HG02970 (cell line): ENCODE measurements around the gene ARL6IP4.

Source experiments
- ATAC-seq: cut with Tn5 transposase; IDR thresholded peaks from one replicate; pipeline ENCODE4 v1.9.1; 2021; ENCODE audit warnings: mild to moderate bottlenecking, moderate library complexity, moderate number of reproducible peaks; ENCODE audit not compliant: unreplicated experiment, low FRiP score

Gene ARL6IP4

DNA sequence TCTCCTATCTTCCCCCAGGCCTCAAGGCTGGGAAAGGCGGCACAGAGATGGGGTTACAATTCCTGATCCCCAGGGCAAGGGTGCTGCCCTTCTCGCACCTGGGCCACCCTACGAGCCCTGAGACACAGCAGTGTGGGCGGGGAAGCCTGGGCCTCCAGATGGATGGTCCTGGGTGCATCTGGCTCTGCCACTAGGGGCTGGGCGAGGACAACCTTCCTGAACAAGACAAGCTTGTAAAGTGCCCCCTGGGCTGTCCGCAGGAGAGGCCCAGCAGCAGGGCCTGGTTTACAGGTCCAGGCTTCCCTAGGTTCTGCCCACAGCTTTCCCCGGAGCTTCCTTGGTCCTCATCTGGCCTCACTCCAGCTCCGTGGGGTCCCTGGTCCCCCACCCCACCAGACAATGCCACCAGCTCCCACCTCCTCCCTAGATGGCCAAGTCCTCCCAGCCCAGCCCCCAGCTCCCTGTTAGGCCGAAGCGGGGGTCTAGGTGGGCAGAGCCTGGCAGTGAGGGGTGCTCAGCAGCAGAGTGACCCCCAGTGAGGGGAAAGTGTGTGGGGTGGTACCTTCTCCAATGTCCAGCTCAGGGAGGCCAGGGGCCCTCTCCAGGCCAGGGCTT, 8.9 kb downstream of the ARL6IP4 start:
- ATAC-seq = no peak

DNA sequence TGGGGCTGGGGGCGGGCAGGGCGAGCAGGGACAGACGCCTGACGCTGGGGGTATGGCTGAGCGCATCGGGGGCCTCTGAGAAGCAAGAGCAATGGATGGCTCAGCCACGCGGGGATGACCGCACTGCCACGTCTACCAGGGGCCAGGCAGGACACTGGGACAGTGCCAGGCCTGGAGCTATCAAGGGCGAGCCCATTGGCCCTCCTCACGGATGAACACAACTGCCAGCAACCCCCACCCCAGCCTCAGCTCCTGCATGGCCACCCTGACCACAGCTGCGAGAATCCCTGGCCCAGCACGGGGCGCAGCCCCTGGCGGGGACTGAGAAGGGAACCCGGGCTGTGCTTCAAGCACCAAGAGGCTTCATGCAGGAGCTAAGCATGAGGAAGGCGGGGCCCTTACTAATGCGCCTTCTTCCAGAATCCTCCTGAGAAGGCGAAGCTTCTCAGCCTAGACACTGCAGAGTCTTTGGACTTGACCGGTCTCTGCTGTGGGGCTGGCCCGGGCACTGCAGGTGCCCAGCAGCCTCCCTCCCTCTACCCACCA, 9.5 kb downstream of the ARL6IP4 start:
- ATAC-seq = no peak

DNA sequence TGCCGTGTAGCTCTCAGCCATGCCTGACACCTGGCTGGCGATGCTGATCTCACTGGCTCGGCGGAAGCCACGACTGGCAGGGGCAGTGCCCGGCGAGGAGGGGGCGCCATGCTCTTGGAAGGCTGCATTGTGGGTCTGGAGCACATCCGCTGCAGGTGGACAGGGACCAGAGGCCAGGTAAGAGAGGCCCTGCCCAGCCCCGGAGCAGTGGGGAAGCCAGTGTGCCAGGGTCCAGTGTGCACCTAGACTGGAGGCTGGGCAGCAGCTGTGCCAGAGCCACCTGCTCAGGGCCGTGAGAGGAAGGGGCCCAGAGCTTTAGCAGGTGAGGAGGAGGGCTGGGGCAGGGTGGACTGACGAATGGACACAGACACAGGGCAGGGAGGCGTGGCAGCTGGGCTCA, 10.1 kb downstream of the ARL6IP4 start:
- no peak for ATAC-seq

DNA sequence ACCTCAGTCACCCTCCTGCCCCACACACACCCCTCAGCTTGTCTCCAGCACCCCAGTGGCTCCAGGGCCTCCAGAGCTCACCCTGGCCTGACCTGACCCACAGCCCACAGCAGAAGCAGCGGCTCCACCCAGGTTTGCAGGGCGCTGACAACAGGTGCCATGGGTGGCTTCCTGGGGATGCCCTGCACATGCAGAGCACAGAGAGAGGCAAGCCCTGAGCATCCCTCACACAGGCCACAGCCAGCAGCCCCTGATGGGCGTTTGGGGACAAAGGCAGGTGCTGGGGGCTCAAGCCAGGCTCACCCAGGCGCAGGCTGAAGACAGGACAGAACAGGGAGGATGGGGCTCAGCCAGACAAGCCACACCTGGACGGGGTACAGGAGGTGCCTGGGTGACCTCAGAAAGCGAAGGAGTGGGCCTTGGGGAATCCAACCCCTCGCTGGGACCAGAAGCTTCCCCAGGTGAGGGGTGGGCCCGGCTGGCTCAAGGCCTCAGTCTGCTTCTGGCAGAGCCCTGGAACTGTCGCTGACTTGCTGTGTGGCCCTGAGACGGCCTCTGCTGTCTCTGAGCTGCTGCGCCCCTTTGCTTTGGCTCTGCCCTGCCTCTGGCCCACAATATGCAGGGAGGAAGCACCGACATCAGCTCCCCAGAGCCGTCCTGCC, 10.6 kb downstream of the ARL6IP4 start:
- no peak for ATAC-seq

DNA sequence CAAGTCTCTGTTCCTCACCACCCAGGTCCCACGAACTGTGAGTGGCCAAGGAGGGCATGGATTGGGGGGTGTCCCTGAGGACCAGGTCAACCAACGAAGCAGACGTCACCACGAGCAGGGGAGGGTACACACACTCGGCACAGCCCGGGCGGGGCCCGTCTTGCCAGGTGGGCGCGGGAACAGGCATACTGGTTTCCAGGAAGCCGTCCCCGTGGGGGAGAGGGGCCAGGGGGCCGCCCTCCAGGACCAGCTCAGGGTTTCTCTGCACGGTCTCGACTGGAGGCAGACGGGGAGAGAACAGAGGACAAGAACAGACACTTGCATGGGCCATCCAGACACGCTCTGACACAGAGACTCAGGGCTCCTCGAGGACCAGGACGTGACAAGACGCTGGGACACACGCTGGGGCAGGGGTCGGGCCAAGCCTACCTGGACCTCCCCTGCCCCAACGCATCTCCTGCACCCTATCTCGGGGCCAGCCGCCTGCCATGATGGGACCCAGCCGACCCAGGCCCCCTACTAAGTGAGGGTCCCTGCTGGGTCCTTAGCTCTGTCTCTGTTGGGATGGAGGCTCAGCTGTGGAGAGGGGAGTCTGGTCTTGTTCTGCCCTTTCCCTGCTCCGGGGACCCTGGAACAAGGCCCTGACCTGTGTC, 11.3 kb downstream of the ARL6IP4 start:
- ATAC-seq = no peak

DNA sequence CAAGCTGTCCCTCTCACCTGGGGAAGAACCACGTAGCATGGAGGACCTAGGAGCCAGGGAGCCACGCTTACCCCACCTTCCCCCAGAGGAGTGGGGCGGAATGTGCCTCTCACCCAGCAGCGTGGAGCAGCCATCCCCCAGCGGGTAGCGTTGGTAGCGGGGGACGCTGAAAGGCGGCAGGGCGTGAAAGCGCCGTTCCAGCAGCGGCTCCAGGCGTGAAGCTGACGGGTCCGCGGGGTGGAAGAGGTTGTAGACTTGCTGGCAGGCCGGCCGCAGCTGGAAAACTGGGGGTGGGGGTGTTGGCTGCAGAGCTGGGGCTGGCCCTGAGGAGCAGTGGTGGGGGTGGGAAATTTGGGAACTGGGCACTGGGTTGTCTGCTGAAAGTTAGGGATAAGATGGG, 11.9 kb downstream of the ARL6IP4 start:
- ATAC-seq = no peak

DNA sequence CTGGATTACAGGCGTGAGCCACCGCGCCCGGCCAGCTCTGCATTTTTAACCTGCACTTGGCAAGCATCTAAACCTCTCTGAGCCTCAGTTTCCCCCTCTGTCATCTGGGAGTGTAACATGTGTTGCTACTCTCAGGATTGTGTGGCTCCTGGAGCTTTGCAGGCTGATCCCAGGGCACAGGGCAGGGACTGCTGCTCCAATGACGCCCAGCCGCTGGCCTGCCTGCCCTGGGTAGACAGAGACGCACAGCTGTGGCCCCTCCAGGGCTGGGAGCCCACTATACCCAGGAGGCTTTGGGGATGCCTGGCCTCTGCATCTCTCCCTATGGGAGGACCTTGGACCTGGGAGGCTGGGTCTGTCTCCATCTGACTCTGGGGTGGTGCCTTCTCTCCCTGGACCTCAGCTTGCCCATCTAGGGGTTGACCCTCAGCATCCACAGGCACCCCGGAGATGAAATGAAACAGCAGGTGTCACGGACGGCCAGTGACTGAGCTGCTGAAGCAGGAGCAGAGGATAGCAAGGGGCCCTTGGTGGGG, 13.7 kb downstream of the ARL6IP4 start:
- no peak for ATAC-seq

DNA sequence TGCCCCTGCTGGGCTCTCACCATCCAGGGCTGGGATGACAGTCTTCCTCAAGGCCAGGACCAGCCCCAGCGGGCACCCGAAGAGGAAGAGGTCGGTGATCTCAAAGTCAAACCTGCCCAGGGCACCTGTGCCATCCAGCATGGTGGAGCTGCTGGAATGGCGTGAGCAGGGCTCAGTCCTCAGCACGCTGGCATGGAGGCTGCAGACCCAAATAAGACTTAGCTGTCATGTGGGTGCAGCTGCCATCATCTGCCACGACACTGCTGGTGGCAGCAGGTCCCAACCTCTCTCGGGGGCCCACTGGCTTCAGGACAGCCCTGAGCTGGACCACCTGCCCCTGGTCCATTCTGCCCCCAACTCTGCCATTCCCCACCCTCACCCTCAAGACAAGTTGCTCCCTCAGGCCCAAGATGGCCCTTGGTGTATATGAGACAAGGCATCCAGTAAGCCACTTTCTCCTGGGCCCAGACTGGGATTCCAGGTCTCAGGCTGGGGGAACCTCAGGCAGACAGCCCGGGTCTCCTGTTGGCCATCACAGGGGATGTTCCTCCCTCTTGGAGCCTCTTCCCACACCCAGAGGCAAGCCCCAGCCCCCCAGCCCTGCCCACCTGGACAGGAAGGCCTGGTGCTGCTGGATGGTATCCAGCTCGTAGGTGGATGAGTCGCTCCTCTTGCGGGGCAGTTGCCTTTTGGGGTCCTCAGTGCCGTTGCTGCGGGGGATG, 14.5 kb downstream of the ARL6IP4 start:
- ATAC-seq = no peak

DNA sequence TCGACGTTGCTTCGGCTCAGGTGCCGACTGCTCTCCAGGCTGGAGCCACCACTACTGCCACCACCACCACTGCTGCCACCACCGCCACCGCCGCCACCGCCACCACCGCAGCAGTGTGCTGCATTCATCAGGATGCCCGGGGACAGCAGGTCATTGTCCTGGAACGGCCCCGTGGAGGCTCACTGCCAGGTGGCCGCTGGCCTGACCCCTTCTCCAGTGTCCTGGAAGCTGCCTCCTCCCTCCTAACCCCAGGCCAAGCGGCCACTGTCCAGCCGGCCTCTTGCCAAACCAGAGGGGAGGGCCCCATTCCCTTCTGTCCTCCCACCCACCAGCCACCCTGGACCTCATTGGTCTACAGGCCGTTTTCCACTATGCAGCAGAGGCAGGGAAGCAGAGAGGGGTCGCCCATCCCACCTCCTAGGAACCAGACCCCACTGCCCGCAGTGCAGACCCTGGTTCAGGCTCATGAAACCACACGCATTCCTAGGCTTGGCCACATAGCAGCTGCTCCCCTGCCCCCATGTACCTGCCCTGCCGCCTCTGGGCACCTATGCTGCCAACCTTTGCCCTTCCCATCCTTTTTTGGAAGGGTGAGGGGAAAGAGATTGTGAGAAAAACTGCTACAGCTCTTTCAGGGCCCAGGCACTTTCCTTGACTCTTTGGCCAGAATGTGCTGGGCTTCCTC, 15.2 kb downstream of the ARL6IP4 start:
- no peak for ATAC-seq

DNA sequence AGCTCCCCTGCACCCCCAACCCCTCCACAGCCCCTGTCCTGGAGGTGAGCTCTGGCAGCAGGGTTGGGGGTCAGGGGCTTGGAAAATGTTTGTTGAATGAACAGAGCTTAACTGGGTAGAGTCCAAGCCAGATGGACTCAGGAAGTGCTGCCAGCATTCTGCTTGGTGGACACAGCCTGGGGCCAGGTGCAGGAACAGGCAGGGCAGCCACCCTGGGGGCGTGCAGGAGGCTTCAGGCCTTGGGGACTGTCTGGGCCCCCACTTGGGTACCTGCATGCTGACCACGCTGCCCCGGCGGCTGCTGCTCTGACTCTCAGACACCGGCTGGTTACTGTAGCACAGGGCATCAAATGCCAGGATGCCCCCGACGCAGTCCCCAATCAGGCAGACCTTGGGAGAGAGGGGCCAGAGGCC, 15.7 kb downstream of the ARL6IP4 start:
- ATAC-seq = no peak

DNA sequence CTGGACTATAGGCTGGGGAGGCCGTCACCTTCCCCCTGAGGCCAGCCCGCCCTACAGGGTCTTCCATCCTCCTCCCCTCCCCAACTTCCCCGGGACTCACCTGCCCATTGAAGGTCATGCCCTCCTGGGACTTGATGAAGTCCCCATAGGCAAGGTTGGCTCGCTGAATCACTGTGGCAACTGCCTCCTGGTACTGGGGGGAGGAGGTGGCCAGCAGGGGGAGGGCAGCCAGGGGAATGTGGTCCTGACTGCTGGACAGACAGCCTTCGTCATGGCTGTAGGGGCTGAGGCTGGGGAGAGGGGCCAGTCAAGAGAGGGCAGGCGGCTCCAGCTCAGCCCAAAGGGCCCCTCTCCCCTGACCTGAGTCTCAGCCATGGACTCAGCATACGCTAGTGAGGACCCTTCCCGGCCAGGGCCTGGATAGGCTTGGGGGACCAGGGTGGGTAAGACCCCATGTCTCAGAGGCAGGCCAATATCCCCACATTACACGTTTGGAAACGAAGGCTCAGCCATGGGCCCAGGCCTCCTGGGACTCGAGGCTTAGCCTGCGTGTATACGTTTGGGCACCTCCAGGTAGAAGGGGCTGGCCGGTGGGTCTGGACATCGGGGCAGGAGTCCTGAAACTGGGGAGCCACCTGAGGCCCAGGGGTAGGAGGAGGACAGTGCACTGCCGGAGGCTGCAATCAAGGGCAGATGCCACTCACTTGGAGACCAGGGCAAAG, 16.3 kb downstream of the ARL6IP4 start:
- no peak for ATAC-seq

DNA sequence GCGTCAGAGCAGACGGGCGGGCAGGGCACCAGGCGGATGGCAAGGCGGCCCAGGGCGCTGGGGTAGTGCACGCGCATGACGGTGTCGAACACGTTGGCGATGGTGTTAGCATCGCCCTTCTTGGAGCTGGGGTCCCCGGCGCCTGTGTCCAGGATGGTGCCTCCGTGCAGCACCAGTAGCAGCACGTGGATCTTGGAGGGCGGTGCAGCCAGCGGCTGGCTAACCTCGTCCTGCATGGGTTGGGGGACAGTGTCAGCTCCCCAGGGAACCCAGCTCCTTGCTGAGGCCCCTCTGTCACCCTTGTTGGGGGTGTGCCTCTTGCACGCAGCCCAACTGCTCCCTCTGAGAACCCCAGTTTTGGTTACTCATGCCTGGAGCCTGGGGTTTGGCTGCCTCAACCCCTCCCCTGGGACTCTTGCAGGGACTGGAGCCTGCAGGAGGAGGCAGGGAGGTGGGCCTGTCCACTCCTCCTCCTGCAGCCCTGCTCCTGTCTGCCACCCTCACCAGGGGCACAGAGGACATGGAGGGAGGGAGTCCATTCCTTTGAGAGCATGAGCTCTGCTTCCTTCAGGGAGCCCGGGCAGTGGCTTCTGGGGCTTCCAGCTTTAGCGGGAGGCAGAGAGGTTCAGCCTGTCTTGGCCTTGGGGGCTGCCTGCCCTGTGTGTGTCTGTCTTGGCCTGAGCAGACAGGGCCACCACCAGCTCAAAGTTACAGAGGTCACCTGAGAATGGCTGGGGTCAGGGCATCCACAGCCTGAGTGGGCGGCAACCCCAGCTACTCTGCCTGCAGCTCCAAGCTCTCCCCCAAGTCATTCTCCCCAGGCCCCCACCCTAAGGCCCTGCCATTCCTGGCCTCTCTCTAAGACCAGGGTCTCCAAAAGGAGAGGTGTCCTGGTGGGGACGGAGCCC, 17.1 kb downstream of the ARL6IP4 start:
- no peak for ATAC-seq

DNA sequence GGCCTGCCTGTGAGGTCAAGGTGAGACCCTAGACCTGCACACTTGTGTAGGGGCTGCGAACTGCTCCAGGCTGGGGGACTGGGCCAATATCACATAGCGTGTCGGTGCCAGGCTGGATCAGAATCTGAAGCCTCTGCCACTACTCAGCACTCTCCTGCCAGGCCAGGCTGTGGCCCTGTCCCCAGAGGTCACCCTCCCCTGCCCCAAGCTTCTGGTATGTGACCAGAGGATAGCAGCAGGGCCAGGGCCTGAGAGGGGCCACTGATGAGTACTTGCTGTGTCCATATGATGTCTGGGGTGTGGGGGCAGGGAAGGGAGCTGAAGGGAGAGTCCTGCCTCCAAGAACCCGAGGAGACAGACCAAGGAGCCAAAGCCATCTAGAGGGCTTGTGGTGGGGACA, 17.8 kb downstream of the ARL6IP4 start:
- no peak for ATAC-seq

DNA sequence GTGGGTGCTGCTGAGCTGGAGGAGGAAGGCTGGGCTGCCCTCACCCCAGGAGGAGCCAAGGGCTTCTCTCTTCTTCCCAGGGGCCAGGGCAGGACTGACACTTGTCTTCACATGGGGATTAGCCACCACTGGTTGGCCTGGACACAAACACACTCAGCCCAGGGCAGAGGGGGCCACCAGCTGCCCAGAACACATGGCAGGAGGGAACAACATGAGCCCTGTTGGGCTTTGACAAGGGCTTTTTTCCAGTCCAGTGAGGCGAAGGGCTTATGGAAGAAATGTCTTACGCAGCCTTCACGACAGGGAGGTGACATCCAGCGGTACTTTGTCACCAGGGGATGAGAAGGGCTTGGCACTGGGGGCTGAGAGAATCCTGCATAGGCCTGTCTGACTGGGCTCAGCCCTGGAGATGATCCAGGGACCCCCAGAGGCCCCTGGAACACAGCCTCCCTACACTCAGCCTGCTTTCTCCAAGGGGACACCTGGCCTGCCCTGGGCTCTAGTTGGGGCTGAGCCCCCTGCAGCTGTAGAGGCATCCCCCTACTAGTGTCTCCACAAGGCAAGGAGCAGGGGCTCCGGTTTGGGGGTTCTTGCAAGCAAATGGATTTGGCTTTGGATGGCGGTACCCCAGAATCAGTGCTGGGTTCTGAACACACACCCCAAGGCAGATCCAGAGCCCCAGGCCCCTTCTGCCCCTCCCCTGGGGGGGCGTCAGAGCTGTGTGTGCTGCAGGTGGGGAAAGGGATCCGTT, 18.9 kb downstream of the ARL6IP4 start:
- no peak for ATAC-seq

DNA sequence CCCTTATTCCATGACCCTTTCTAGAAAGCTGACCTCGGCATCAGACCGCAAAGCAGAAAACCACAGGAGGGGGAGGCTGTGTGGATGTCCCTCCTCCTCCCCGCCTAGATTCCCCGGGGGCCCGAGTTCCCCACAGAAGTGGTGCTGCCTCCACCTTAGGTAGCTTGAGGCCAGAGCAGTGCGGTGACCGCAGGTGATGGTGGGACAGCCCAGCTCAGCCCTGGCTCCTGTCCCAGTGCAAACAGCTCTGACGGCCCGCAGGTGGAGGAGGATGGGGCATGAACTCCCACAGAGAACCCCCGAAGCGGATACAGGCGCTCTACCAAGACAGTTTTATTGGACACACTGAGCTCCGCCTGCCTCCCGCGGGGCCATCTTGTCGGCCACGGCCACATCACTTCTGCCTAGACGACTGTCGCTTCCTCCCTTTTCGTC, 19.5 kb downstream of the ARL6IP4 start:
- no peak for ATAC-seq

DNA sequence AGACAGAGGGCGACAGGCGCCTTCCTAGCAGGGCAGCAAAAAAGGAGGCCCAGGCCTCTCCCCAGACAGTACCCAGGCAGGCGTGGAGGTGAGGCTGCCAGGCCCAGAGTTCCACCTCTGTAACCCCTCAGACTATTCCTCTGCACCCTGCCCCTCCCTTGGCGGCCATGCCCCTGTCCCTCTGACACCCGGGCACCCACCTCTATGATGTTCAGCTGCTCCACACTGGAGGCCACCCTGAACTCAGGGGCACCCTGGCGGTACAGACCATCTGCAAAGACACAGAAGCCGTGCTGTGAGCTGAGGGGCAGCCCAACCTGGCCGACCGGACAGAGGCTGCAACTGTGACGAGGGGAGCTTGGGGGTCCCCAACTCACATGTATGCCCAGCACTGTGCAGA, 20.1 kb downstream of the ARL6IP4 start:
- no peak for ATAC-seq

DNA sequence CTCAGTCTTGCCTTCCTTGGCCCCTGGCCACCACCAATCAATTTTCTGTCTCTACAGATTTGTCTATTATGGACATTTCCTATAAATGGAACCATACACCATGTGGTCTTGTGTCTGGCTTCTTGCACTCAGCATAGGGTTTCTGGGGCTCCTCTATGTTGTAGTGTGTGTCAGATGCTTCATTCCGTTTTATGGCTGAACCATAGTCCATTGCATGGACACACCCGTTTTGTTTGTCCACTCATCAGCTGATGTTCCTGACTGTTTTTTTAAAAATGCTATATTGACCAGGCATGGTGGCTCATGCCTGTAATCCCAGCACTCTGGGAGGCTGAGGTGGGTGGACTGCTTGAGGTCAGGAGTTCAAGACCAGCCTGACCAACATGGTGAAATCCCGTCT, 21.0 kb downstream of the ARL6IP4 start:
- no peak for ATAC-seq

DNA sequence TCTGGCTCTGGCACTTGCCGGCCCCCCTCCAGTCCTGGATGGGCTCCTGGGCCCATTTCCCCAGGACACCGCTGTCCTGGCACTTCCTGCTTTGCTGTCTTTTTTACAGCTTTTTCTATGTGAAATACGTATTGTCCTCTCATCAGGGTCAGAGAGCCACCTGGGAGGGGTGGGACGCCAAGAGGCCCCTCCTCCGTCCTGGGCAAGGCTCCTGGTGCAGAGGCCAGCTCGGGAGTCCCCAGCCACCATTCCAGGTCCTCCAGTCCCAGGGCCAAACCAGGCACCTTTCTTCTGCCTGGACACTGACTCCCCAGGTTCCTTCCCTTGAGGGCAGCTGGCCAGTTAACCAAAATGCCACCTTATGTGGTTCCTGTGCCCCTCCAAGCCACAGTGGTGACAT, 22.8 kb downstream of the ARL6IP4 start:
- ATAC-seq = no peak
